Measurements from ENCODE around the gene SNAP25. TPM values are rescaled to one million over a fixed set of nuclear protein-coding genes. Genes with fewer than 3 reads are reported as not detected.

Gene SNAP25
- total and polyA plus RNA-seq, 10 of the 15 experiments (the other 5 are each of a cell fraction or from before 2014, with no cell fraction given), result not detected

- TF ChIP-seq RB1 (IDR thresholded peaks at IDR 0.05; ENCODE audit: borderline replicate concordance) (no peak), RAD21 (IDR thresholded peaks at IDR 0.05; ENCODE audit: insufficient read depth, low read depth, low read length) (no peak), TAF1 (IDR thresholded peaks at IDR 0.05; ENCODE audit: borderline replicate concordance, low read depth, low read length) (no peak), SREBF2 (IDR thresholded peaks at IDR 0.05; ENCODE audit: low read length) (no peak), LARP7 (IDR thresholded peaks at IDR 0.05) (no peak)
Measured at GRCh38 chr20:10306440-10307358, 88.1 kb downstream of the SNAP25 start (continued).

GRCh38 chr20:10307359-10307735, 88.7 kb downstream of the SNAP25 start:
- no TSS peak for BruUV-seq (replicated peaks)
- Histone ChIP-seq H3K27ac (ENCODE audit: control insufficient read depth, insufficient read depth) (no peak overlapping the region), H3K4me2 (ENCODE audit: control insufficient read depth, insufficient read depth) (no peak overlapping the region), H3K36me3 (ENCODE audit: control insufficient read depth in 2 of 2, insufficient read depth in 2 of 2, low read length in 1 of 2) (no peaks in the 10 kb centered on the region), H3K79me2 (ENCODE audit: control insufficient read depth, insufficient read depth, low read length) (no peaks in the 10 kb centered on the region), H4K20me1 (ENCODE audit: control insufficient read depth, insufficient read depth) (no peaks in the 10 kb centered on the region), H3K9ac (ENCODE audit: control insufficient read depth, insufficient read depth, low read length) (no peak overlapping the region), H3K9me3 (replicated peaks; ENCODE audit: control insufficient read depth, insufficient read depth, low read length) (no peaks in the 10 kb centered on the region), H2AFZ (ENCODE audit: control insufficient read depth, low read depth, low read length) (no peak overlapping the region), H3K4me1 (ENCODE audit: control insufficient read depth, insufficient read depth, low read length) (no peaks in the 10 kb centered on the region), H3K4me3 (no peak overlapping the region), H3K27me3 (replicated peaks in 1 of 2; ENCODE audit: control insufficient read depth in 2 of 2, insufficient read depth in 2 of 2, low read length in 1 of 2) (peaks cover 0 to 3% of the 10 kb centered on the region in 2 experiments; a peak in 2 of 4 replicates)
- ChIA-PET POLR2A (no interaction called here), CTCF (interaction anchor here (2.9 kb wide), 1 partner anchor 9 kb away, joined by 11 read pairs; no protein-coding TSS in a partner anchor), SMC1A (ENCODE audit: uncharacterized antibody, unreplicated experiment) (no interaction called here), RAD21 (ENCODE audit: unreplicated experiment) (no interaction called here)
- intact Hi-C loops (cut with micrococcal nuclease; ENCODE audit: unreplicated experiment), result no loop called here
- in situ Hi-C loops (cut with MboI), result no loop called here
- ATAC-seq (no peak), FAIRE-seq (no peak), DNase-seq (ENCODE audit: low read depth, low spot score) (no peak)
- WGBS (ENCODE audit: insufficient coverage, insufficient replicate concordance, low lambda C conversion rate, missing lambda C conversion rate), result 2% methylated on average over 3 of the region's 3 CpGs
- no peak for TF ChIP-seq SMAD5 (IDR thresholded peaks at IDR 0.05; ENCODE audit: low read depth)
- TF ChIP-seq EZH2 (IDR thresholded peaks at IDR 0.05; ENCODE audit: borderline replicate concordance, control insufficient read depth, low read depth, low read length), result no peak
- TF ChIP-seq MEF2A (IDR thresholded peaks at IDR 0.05; ENCODE audit: insufficient read depth, low read depth, low read length), result no peak
- no peak for TF ChIP-seq SREBF2 (IDR thresholded peaks at IDR 0.05; ENCODE audit: low read length)
